Spleen (tissue), 7 donors: ENCODE measurements around the gene HIPK2.

ENCODE experiments used
- CTCF ChIP-seq, 11 experiments: fragments of 200-600 bp in 7 of 11; fragments of 450-650 bp in 4 of 11; sonication (generic) in 4 of 11; IDR thresholded peaks in 8 of 11; conservative IDR thresholded peaks in 3 of 11; 1 replicate in 7 of 11; 2 replicates in 4 of 11; pipeline versions ENCODE4 v1.4.0 to v1.8.0; 2016 to 2021; ENCODE audit warnings: antibody characterized with exemption in 11 of 11, inconsistent platforms in 4 of 11, mild to moderate bottlenecking in 1 of 11
- POLR2A ChIP-seq, 3 donors: fragments of 450-650 bp; IDR thresholded peaks; one replicate each; pipeline ENCODE4 v1.5.1; 2017; ENCODE audit warnings: antibody characterized with exemption in 3 of 3, mild to moderate bottlenecking in 1 of 3
- donor health status: DM: no; HTN: no; CAD: no; lungs with moderate emphysema.
- donor health status: DM: no; HTN: no; CAD: no.
- donor health status: DM: no; HTN: no; CAD: no.

- TF ChIP-seq CTCF (IDR thresholded peaks at IDR 0.05 in 8 of 11, conservative IDR thresholded peaks at IDR 0.05 in 3 of 11) (no peak), POLR2A (IDR thresholded peaks at IDR 0.05) (no peak)
These were observed 143.7 kb downstream of the HIPK2 start for GRCh38 chr7:139634087-139634486.
